ENCODE measurements around the gene SNX19. TPM values are rescaled to one million over a fixed set of nuclear protein-coding genes. Genes with fewer than 3 reads are reported as not detected.

Gene SNX19, protein sequence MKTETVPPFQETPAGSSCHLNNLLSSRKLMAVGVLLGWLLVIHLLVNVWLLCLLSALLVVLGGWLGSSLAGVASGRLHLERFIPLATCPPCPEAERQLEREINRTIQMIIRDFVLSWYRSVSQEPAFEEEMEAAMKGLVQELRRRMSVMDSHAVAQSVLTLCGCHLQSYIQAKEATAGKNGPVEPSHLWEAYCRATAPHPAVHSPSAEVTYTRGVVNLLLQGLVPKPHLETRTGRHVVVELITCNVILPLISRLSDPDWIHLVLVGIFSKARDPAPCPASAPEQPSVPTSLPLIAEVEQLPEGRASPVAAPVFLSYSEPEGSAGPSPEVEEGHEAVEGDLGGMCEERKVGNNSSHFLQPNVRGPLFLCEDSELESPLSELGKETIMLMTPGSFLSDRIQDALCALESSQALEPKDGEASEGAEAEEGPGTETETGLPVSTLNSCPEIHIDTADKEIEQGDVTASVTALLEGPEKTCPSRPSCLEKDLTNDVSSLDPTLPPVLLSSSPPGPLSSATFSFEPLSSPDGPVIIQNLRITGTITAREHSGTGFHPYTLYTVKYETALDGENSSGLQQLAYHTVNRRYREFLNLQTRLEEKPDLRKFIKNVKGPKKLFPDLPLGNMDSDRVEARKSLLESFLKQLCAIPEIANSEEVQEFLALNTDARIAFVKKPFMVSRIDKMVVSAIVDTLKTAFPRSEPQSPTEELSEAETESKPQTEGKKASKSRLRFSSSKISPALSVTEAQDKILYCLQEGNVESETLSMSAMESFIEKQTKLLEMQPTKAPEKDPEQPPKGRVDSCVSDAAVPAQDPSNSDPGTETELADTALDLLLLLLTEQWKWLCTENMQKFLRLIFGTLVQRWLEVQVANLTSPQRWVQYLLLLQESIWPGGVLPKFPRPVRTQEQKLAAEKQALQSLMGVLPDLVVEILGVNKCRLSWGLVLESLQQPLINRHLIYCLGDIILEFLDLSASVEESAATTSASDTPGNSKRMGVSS
- 53.7 and 60.4 TPM in 2 replicates for total RNA-seq

DNA sequence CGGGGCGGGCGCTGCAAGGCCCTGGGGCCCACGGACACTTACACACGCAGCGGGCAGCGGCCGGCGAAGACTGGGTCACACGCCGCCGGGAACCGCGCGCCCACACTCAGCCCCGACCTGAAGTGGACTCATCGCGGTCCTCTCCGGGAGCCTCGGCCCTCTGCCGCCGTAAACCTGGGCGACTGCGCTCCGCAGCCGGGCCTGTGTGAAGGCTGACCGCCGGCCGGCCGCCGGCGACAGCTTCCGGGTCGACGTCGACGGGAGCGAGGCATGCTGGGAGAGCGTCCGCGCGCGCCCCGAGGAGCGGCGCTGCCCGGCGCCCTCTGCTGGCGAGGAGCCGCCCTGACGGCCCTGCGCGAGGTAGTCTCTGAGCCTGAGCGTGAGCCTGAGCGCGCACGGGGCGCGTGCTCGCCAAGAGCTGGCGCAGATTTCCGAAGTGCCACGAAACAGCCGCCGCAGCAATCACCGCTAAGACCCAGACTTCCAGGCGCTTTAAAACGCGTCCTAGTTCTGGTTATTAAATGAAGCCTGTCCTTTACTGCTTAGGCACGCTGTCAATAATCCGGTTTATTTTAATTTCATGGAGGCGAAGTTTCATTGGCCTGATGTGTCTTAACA is at the start of gene SNX19:
Gene SNX19, minus strand, starts transcription at position 242 of the 618 bp plus-strand sequence. CDS start 540 bp downstream, outside the sequence.
- H3K9me3 Mint-ChIP-seq: no peaks in the 10 kb centered on the region
- intact Hi-C loops (cut with micrococcal nuclease): loop anchor here (1.0 to 10.0 kb wide), 4 partner anchors 601 to 1639 kb away; partner anchors contain the start of genes NFRKB and PRDM10
- CTCF ChIA-PET: interaction anchor here (0.6 to 1.5 kb wide), 5 partner anchors 9 to 485 kb away, joined by 3 to 7 read pairs (median 5); no protein-coding TSS in a partner anchor
- TF ChIP-seq, protein P1, sequence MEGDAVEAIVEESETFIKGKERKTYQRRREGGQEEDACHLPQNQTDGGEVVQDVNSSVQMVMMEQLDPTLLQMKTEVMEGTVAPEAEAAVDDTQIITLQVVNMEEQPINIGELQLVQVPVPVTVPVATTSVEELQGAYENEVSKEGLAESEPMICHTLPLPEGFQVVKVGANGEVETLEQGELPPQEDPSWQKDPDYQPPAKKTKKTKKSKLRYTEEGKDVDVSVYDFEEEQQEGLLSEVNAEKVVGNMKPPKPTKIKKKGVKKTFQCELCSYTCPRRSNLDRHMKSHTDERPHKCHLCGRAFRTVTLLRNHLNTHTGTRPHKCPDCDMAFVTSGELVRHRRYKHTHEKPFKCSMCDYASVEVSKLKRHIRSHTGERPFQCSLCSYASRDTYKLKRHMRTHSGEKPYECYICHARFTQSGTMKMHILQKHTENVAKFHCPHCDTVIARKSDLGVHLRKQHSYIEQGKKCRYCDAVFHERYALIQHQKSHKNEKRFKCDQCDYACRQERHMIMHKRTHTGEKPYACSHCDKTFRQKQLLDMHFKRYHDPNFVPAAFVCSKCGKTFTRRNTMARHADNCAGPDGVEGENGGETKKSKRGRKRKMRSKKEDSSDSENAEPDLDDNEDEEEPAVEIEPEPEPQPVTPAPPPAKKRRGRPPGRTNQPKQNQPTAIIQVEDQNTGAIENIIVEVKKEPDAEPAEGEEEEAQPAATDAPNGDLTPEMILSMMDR (IDR thresholded peaks at IDR 0.05): peak; percentile 84
- DNase-seq (peak; percentile 94), ATAC-seq (ENCODE audit: low read depth) (peak; percentile 99)
- peaks cover 18% of the 10 kb centered on the region for H3K27me3 Mint-ChIP-seq
- H3K36me3 Mint-ChIP-seq (ENCODE audit: low read depth): peaks cover 30% of the 10 kb centered on the region
- peaks cover 37% of the 10 kb centered on the region for H3K4me1 Mint-ChIP-seq
- POLR2A ChIA-PET: interaction anchor here (0.9 to 1.8 kb wide), 9 partner anchors 11 to 1021 kb away, joined by 3 to 20 read pairs (median 4); partner anchors contain the start of genes NFRKB and PRDM10
- H3K27ac Mint-ChIP-seq: peak within 1 kb of the TSS; percentile 87
- H3K4me3 Mint-ChIP-seq: peak within 1 kb of the TSS; percentile 86

DNA sequence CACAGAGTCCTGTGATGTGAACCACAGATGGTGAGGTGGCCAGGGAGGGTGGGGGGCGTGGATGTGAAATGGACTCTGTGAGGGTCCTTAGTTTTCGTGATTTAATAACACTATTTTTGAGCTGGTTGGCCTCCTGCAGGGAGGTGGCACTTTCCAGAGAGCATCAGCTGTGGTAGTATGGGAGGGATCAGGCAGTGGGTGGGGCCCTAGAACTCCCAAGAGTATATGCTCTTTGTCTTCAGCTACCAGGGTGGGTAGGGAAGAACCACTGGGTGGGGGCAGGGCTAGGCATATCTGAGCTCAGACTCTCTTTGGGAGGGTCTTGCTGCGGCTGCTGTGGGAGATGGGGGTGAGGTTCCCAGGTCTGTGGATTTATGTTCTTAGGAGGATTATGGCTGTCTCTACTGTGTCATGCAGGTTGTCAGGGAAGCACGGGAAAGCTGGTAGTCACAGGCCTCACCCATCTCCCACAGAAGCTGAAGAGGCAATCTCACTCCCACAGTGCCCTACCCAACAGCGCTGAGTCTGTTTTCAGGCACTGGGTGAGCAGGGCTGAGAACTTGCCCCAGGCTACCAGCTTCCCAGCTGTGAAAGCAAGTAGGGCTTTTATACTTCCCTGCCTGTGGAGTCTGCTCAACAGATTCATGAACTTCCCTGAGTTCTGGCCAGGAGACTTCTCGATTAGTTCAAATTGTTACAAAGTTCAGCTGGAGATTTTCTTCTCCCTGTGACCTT is 47.9 kb upstream of the SNX19 start:
- ChIA-PET POLR2A (no interaction called here), CTCF (no interaction called here)
- Mint-ChIP-seq H3K36me3 (ENCODE audit: low read depth) (no peaks in the 10 kb centered on the region), H3K4me3 (no peak overlapping the region), H3K27me3 (no peaks in the 10 kb centered on the region), H3K9me3 (peaks cover 10% of the 10 kb centered on the region), H3K27ac (no peak overlapping the region), H3K4me1 (no peaks in the 10 kb centered on the region)
- no peak for ATAC-seq (ENCODE audit: low read depth)
- intact Hi-C loops (cut with micrococcal nuclease): no loop called here
- TF ChIP-seq, protein P1 (IDR thresholded peaks at IDR 0.05): no peak
- DNase-seq: no peak

DNA sequence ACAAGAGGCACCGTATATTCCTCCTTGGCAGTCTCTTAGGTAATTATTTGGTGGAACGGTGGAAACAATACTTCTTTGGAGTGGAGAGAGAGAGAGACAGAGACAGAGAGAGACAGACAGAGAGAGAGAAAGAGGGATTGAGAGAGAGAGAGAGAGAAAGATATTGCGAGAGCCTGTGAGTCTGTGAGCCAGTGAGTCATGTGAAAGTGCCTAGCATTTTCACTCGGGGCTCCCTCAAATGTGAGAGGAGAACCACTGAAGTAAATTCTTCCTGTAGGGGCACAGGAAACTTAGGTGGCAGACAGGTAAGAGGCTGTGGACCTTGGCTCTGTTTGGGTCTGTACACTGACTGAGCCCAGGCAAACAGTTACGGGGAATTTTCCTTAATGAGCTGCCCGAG is 31.6 kb upstream of the SNX19 start:
- H3K27me3 Mint-ChIP-seq: peaks cover 22% of the 10 kb centered on the region
- H3K4me1 Mint-ChIP-seq: no peaks in the 10 kb centered on the region
- ATAC-seq (ENCODE audit: low read depth) (no peak), DNase-seq (no peak)
- no peaks in the 10 kb centered on the region for H3K36me3 Mint-ChIP-seq (ENCODE audit: low read depth)
- POLR2A ChIA-PET: no interaction called here
- no peak overlapping the region for H3K4me3 Mint-ChIP-seq
- CTCF ChIA-PET: no interaction called here
- H3K9me3 Mint-ChIP-seq: no peaks in the 10 kb centered on the region
- intact Hi-C loops (cut with micrococcal nuclease): no loop called here
- TF ChIP-seq, protein P1 (IDR thresholded peaks at IDR 0.05): no peak
- H3K27ac Mint-ChIP-seq: no peak overlapping the region

DNA sequence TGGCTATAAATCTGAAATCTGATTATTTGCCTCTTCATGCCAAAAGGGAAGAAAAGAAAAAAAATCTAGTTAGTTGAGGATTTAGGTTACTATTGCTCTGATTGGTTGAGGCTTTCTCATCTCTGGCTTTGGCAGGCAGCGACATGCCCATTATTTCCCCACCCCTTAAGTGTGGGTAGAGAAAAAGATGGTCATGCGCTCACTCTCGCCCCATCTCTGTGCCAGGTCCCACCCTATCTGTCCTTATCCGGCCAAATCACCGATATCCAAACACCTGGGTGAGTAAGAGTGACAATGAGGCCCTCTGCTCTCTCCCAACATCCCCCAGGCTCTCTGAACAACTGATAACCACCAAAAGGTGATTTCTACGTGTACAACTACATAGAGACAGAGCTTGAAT is 31.2 kb upstream of the SNX19 start:
- no peak overlapping the region for H3K4me3 Mint-ChIP-seq
- TF ChIP-seq, protein P1 (IDR thresholded peaks at IDR 0.05): no peak
- peaks cover 22% of the 10 kb centered on the region for H3K27me3 Mint-ChIP-seq
- H3K4me1 Mint-ChIP-seq: no peaks in the 10 kb centered on the region
- ATAC-seq (ENCODE audit: low read depth) (no peak), DNase-seq (no peak)
- intact Hi-C loops (cut with micrococcal nuclease): no loop called here
- ChIA-PET CTCF (no interaction called here), POLR2A (no interaction called here)
- H3K36me3 Mint-ChIP-seq (ENCODE audit: low read depth): no peaks in the 10 kb centered on the region
- H3K27ac Mint-ChIP-seq: no peak overlapping the region
- H3K9me3 Mint-ChIP-seq: no peaks in the 10 kb centered on the region
